GM12873 (cell line): ENCODE data around the gene SZT2.

Source experiments
- CTCF ChIP-seq: IDR thresholded peaks from 2 replicates; pipeline ENCODE4 v1.5.1; 2012; ENCODE audit warnings: low read depth, mild to moderate bottlenecking, moderate library complexity, low read length, control low read depth; ENCODE audit not compliant: insufficient read depth; ENCODE audit errors: missing control alignments

The SZT2 gene

GRCh38 chr1:43354936-43355335 lies 34.8 kb upstream of the SZT2 start:
- TF ChIP-seq CTCF, result no peak

GRCh38 chr1:43357251-43357650 lies 32.4 kb upstream of the SZT2 start:
- TF ChIP-seq CTCF, result no peak

GRCh38 chr1:43358121-43358745 lies 31.5 kb upstream of the SZT2 start:
- TF ChIP-seq CTCF, result peak; percentile 67

DNA sequence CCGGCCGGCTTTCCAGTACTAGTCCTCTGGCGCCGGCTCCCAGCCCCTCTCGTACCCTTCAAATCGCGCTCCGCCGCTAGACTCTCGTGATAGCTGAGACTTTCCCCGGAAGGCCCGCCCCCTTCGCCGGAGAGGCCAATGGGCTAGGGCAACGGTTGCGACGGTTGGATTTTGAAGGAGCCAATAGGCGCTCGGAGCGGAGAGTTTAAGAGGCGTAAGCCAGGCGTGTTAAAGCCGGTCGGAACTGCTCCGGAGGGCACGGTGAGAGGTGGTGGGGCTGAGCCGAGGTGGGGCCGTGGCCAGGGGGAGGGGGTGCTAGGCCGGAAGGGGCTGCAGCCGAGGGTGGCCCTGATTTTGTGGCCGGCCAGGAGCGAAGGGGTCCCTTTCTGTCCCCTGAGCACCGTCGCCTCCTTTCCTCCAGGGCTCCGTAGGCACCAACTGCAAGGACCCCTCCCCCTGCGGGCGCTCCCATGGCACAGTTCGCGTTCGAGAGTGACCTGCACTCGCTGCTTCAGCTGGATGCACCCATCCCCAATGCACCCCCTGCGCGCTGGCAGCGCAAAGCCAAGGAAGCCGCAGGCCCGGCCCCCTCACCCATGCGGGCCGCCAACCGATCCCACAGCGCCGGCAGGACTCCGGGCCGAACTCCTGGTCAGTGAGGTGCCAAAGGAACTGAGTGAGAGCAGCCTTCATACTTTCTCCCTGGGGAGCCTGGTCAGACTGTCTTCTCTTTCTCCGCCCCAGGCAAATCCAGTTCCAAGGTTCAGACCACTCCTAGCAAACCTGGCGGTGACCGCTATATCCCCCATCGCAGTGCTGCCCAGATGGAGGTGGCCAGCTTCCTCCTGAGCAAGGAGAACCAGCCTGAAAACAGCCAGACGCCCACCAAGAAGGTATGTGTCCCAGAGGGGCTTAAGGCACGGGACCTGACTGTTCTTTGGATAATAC lies 30.7 kb upstream of the SZT2 start, which contains the start of gene CDC20:
CDC20 (plus strand) TSS at position 236 of the 948 bp plus-strand sequence; CDS start at position 471, 235 bp downstream.
- no peak for TF ChIP-seq CTCF

GRCh38 chr1:43359696-43360095 lies 30.0 kb upstream of the SZT2 start:
- no peak for TF ChIP-seq CTCF

GRCh38 chr1:43360616-43361015 lies 29.1 kb upstream of the SZT2 start:
- TF ChIP-seq CTCF, result no peak

DNA sequence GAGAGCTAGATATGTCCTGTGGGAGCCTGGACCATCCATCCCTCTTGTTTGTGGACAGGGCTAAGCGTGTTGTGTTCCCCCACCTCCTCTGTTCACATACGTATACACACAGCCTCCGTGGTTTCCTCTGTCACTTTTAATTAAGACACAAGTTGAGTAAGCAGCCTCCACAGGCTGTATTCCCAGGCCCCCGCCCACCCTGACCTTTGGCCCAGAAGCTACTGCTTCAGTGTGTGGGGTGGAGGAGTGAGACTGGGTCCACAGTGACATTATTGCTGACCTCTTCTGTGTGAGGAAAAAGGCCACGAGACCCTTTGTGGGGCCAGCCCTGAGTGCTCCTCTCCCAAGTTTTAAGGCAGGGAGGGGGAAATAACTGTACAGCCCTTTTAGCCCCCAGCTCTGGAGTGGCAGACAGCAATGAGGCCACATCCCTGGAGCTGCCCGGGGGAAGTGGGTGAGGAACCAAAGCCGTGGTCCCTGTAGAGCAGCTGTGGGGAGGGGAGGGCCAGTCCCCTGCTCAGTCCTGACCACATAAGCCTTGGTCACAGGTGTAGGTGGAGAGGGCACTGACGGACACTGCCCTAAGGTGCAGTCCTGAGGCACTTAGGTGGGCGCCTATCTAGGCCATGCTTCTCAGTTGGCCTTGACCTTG lies 26.3 kb upstream of the SZT2 start:
- no peak for TF ChIP-seq CTCF
